Duodenal mucosa (tissue), 2 donors: ENCODE measurements around the gene MBD3L5.
"Not testable (repeated sequence)": the region's sequence is repeated elsewhere in the genome, so short reads cannot be mapped to it uniquely, and the experiment has no call there.

Source experiments
- H3K27ac ChIP-seq: one replicate; pipeline ENCODE4 v1.7.0; 2013; ENCODE audit warnings: low read depth, low read length
- H3K27me3 ChIP-seq, 2 donors: one replicate each; pipeline ENCODE4 v1.7.0; 2013; ENCODE audit warnings: low read length in 2 of 2, control low read depth in 1 of 2; ENCODE audit not compliant: insufficient read depth in 2 of 2, control insufficient read depth in 1 of 2
- H3K36me3 ChIP-seq, 2 donors: one replicate each; pipeline ENCODE4 v1.7.0; 2013; ENCODE audit warnings: low read length in 2 of 2, control low read depth in 1 of 2; ENCODE audit not compliant: insufficient read depth in 2 of 2, control insufficient read depth in 1 of 2
- H3K4me1 ChIP-seq, 2 donors: one replicate each; pipeline ENCODE4 v1.7.0; 2013; ENCODE audit warnings: low read length in 2 of 2, control low read depth in 1 of 2; ENCODE audit not compliant: insufficient read depth in 2 of 2, control insufficient read depth in 1 of 2
- H3K4me3 ChIP-seq, 2 donors: one replicate each; pipeline ENCODE4 v1.7.0; 2013; ENCODE audit warnings: low read length in 2 of 2, low read depth in 1 of 2
- H3K9ac ChIP-seq, 2 donors: one replicate each; pipeline ENCODE4 v1.7.0; 2013; ENCODE audit warnings: low read length in 2 of 2, low read depth in 1 of 2
- H3K9me3 ChIP-seq, 2 donors: one replicate each; pipeline ENCODE4 v1.7.0; 2013; ENCODE audit warnings: low read length in 2 of 2, control low read depth in 1 of 2; ENCODE audit not compliant: control insufficient read depth in 1 of 2

Gene MBD3L5

DNA sequence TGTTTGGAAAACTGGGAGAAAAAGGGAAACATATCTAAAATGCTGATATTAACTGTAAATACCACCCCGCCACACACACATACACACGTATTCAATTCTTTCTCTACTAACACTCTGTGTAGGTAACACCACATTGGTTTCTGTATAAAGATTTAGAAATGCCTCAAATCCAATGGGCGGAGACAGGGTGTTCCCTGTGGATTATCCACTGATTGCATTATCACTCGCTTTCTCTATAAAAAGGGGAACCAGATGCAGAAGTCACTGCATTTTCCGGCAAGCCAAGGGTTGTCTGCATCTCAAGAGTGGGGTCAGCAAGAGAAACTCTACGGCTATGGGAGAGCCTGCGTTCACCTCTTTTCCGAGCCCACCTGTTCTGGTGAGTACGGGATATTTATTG lies at the start of gene MBD3L5:
Gene MBD3L5 (plus strand): TSS at position 301 of the 400 bp plus-strand sequence. CDS start 34 bp downstream, at position 335.
- H3K9me3 ChIP-seq, H3K27me3 ChIP-seq, H3K9ac ChIP-seq, H3K4me1 ChIP-seq, H3K27ac ChIP-seq, H3K36me3 ChIP-seq, H3K4me3 ChIP-seq: not testable (repeated sequence)

DNA sequence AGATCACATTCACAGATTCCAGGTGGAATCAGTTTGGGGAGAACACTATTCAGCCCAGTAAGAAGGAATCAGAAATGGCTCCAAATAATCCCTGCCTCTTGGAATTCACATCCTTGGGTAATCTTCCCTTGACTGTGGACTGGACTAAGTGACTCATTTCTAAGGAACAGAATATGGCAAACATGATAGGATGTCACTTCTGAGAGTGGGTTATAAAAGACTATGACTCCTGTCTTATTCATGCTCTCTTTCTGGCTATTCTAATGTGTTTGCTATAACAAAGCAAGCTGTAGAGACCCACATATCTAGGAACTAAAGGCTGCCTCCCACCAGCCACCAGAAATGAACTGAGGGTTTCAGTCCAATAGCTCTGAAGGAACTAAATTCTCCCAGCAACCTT lies 46.9 kb upstream of the MBD3L5 start:
- Histone ChIP-seq H3K27ac (no peak overlapping the region), H3K9ac (no peak overlapping the region), H3K4me1 (no peaks in the 10 kb centered on the region), H3K9me3 (peaks cover 10 to 12% of the 10 kb centered on the region in 2 donors), H3K4me3 (no peak overlapping the region), H3K27me3 (no peaks in the 10 kb centered on the region), H3K36me3 (no peaks in the 10 kb centered on the region)

DNA sequence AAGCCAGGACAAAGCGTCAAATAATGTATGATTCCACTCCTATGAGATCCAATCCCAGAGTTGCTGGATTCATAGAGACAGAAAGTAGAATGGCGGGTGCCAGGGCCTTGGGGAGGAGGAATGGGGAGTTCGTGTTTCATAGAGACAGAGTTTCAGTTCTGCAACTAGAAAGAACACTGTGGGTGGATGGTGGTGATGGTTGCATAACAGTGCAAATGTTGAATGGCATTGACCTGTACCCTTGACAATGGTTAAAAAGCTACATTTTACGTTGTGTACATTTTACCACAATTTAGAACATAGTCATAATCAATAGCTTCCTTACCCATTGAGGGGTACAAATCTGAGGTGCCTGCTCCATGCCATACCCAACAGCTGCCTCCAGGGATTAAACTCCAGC lies 42.5 kb upstream of the MBD3L5 start:
- peaks cover 8 to 12% of the 10 kb centered on the region in 2 donors for H3K9me3 ChIP-seq
- no peak overlapping the region for H3K27ac ChIP-seq
- no peaks in the 10 kb centered on the region for H3K27me3 ChIP-seq
- H3K4me1 ChIP-seq, result no peaks in the 10 kb centered on the region
- no peak overlapping the region for H3K4me3 ChIP-seq
- H3K9ac ChIP-seq, result no peak overlapping the region
- H3K36me3 ChIP-seq, result no peaks in the 10 kb centered on the region

DNA sequence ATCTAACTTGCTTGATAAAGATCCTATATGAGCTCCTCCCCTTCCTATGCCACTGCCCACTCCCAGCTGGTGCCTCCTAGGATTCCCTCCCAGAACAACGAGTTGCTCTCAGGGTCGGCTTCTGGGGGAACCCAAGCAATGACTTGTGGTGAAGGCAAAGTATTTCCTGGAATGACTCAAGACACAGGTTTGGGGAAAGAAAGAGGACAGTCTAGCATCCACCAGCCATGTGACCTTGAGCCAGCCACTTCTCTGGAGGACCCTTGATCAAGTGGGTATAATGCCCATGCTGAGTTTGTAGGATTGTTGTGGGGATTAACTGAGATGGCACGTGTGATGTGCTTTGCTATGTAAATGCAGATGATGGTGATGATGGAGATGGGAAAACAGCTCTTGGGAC lies 42.1 kb upstream of the MBD3L5 start:
- no peak overlapping the region for H3K9ac ChIP-seq
- H3K4me1 ChIP-seq, result no peaks in the 10 kb centered on the region
- H3K36me3 ChIP-seq, result no peaks in the 10 kb centered on the region
- peaks cover 8 to 10% of the 10 kb centered on the region in 2 donors for H3K9me3 ChIP-seq
- no peaks in the 10 kb centered on the region for H3K27me3 ChIP-seq
- H3K4me3 ChIP-seq, result no peak overlapping the region
- H3K27ac ChIP-seq, result no peak overlapping the region

DNA sequence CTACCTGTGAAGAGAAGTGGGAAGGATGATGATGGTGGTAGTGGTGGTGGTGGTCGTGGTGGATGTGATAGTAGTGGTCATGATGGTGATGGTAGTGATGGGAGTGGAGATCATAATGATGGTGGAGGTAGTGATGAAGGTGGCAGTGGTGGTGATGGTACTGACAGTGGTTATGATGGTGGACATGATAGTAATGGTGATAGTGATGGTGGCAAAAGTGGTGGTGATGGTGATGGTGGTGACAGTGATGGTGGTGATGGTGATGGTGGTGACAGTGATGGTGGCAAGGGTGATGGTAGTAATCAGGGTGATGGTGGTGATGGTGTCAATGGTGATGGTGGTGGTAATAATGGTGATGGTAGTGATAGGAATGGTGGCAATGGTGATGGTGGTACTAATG lies 35.3 kb upstream of the MBD3L5 start:
- Histone ChIP-seq H3K4me3 (no peak overlapping the region), H3K9me3 (no peaks in the 10 kb centered on the region)

DNA sequence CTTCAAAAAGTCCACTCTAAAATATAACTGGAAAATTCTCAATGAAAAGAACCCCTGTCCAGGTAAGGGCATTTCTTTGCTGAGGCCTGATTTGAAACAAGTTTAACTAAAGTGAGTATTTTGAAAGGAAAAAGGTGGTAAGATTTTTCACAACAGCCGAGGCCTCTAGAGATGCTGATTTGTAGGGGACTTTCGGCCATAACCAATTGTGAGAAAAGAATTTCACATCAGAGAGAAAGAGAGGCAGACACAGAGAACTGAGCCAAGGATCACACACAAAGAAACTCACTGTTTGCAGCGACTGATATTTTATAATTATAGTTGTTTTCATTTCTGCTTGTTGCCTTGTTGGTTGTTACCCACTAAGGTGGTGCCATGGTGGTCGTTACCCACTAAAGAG lies 33.6 kb upstream of the MBD3L5 start:
- H3K9ac ChIP-seq, result no peak overlapping the region
- no peak overlapping the region for H3K4me3 ChIP-seq
- H3K4me1 ChIP-seq, result no peaks in the 10 kb centered on the region
- no peaks in the 10 kb centered on the region for H3K9me3 ChIP-seq
- H3K27me3 ChIP-seq, result no peaks in the 10 kb centered on the region
- no peaks in the 10 kb centered on the region for H3K36me3 ChIP-seq
- no peak overlapping the region for H3K27ac ChIP-seq

More for the DNA sequence above, 35.3 kb upstream of the MBD3L5 start:
- Histone ChIP-seq H3K4me1 (no peaks in the 10 kb centered on the region), H3K27me3 (no peaks in the 10 kb centered on the region), H3K9ac (no peak overlapping the region), H3K27ac (no peak overlapping the region), H3K36me3 (no peaks in the 10 kb centered on the region)

DNA sequence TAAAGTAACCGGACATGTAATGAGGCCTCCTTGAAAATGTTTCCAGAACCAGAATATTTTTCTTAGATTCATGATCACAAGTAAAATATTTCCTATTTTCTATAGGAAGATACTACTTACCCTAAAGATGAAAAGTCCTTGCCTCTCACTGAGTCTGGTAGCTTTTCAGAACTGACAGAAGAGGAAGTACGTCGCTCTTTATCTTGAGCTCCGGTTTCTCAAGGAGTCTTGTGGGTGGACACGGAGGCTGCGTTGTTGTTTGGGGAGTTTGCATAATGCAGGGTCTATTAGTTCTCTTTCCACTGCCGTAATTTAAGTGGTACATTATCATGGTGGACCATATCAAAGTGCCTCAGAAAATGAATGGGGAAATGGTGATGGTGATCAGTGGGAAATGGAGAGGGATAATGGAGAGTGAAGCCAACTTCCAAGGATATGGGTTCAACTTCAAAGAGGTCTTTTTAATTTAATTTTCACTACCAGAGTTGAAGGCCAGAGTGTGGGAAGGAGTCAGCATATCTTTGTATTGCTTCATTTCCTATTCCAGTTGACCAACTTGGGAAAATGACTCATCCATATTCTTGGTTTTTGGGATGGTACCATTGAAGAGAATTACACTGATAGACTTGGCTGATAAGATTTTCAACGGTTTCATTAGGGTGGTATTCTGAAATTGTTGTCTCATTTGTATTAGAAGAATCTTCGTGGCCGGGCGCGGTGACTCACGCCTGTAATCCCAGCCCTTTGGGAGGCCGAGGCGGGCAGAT lies 32.5 kb upstream of the MBD3L5 start:
- no peaks in the 10 kb centered on the region for H3K4me1 ChIP-seq
- no peak overlapping the region for H3K9ac ChIP-seq
- H3K27ac ChIP-seq, result no peak overlapping the region
- no peaks in the 10 kb centered on the region for H3K9me3 ChIP-seq
- H3K36me3 ChIP-seq, result no peaks in the 10 kb centered on the region
- no peak overlapping the region for H3K4me3 ChIP-seq
- H3K27me3 ChIP-seq, result no peaks in the 10 kb centered on the region

DNA sequence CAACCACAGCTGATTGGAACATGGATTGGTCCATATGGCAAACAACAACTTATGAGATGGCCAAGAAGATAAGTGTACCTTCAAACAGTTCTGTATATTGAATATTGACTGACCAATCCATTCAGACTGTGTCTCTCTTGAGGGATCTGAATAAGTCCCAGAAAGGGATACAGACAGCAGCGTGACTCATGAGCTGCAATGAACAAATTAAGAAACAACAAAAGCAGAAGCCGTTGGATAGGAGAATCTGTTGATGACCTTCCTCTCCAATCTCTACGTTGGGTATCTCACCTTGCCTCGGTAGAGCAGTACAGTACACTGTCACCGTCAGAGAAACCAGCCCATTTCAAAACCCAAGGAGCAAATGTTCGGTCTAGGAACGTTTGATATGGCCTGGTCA lies 30.4 kb upstream of the MBD3L5 start:
- no peaks in the 10 kb centered on the region for H3K27me3 ChIP-seq
- H3K4me3 ChIP-seq, result no peak overlapping the region
- H3K27ac ChIP-seq, result no peak overlapping the region
- no peak overlapping the region for H3K9ac ChIP-seq
- no peaks in the 10 kb centered on the region for H3K36me3 ChIP-seq
- H3K9me3 ChIP-seq, result no peaks in the 10 kb centered on the region
- H3K4me1 ChIP-seq, result no peaks in the 10 kb centered on the region

DNA sequence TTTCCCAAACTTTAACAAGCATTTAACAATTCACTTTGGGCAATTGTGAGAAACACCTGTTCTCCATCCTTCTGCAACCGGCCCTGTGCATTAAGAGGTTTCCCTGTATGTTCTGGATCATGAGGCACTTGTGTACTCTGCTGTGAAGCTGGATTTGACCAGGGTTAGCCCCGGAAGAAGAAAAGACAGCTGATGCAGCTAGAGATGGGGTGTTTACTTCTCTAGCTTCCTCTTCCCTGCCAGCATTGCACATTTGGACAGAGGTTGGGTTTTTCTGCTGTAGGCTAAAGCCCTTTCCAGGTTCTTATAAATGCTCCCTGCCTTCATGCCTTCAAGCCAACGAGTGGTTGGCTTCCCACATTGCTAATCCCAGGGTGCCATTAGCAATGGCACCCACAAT lies 30.0 kb upstream of the MBD3L5 start:
- H3K27ac ChIP-seq, result no peak overlapping the region
- H3K36me3 ChIP-seq, result no peaks in the 10 kb centered on the region
- no peaks in the 10 kb centered on the region for H3K4me1 ChIP-seq
- no peaks in the 10 kb centered on the region for H3K9me3 ChIP-seq
- H3K4me3 ChIP-seq, result no peak overlapping the region
- H3K27me3 ChIP-seq, result no peaks in the 10 kb centered on the region
- no peak overlapping the region for H3K9ac ChIP-seq

DNA sequence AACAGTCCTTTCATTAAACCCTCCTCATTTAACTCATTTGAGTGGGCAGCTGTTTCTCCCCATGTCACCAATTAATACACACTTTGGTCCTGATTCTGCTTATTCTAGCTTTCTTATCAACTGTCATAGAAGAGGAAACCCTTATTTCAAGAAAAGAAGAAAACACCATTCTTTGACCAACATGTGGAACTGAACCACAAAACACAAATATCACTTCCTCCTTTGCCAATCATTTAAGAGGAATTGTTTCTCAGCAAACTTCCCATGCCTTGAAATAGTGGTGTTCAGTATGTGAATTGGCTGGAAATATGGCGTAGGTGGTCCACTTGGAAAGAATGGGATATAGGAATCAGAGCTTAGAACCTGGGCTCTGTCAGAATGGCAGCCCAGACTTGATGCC lies 29.6 kb upstream of the MBD3L5 start:
- no peaks in the 10 kb centered on the region for H3K9me3 ChIP-seq
- no peak overlapping the region for H3K9ac ChIP-seq
- H3K4me3 ChIP-seq, result no peak overlapping the region
- H3K27me3 ChIP-seq, result no peaks in the 10 kb centered on the region
- no peaks in the 10 kb centered on the region for H3K4me1 ChIP-seq
- no peak overlapping the region for H3K27ac ChIP-seq
- no peaks in the 10 kb centered on the region for H3K36me3 ChIP-seq
